ENCODE results near the gene ZNF487. TPM values are rescaled to one million over a fixed set of nuclear protein-coding genes. Genes with fewer than 3 reads are reported as not detected.

The ZNF487 gene
- total and polyA plus RNA-seq, 2 of the 13 experiments (the other 11 are each of a cell fraction or from before 2014, with no cell fraction given): 7.4 to 8.8 TPM

- TF ChIP-seq IRF1 (CRISPR knock-in tag; IDR thresholded peaks at IDR 0.05; ENCODE audit: low read depth) (0 out of 2 replicates have a peak, but pooled peaks have one; percentile 56), ZC3H13 (CRISPR knock-in tag; IDR thresholded peaks at IDR 0.05) (peak; percentile 82; the same call in 1 of the 2 replicates), TERF1 (CRISPR knock-in tag; IDR thresholded peaks at IDR 0.05) (0 out of 2 replicates have a peak, but pooled peaks have one; percentile 61), TFE3 (CRISPR knock-in tag; IDR thresholded peaks at IDR 0.05) (no peak), TBL1XR1 (IDR thresholded peaks at IDR 0.05; ENCODE audit: borderline replicate concordance, low read length, partially characterized antibody) (no peak), TBX3 (IDR thresholded peaks at IDR 0.05; ENCODE audit: borderline replicate concordance) (peak; percentile 25; the same call in 1 of the 2 replicates), SALL1 (CRISPR knock-in tag; IDR thresholded peaks at IDR 0.05) (peak; percentile 90), HMGXB4 (CRISPR knock-in tag; IDR thresholded peaks at IDR 0.05; ENCODE audit: borderline replicate concordance in 1 of 2, low read depth in 1 of 2) (peak; percentile 71 to 95; a peak in 3 of 4 replicates), GMEB2 (CRISPR knock-in tag; IDR thresholded peaks at IDR 0.05; ENCODE audit: low read depth) (peak; percentile 34; the same call in 1 of the 2 replicates), MLLT10 (CRISPR knock-in tag; IDR thresholded peaks at IDR 0.05) (no peak), ZSCAN29 (CRISPR knock-in tag; conservative IDR thresholded peaks at IDR 0.05) (no peak), TAF15 (IDR thresholded peaks at IDR 0.05; ENCODE audit: low read depth, low read length, poor library complexity, severe bottlenecking) (no peak), MXD3 (CRISPR knock-in tag; IDR thresholded peaks at IDR 0.05) (peak; percentile 73; the same call in 1 of the 2 replicates), RXRA (CRISPR knock-in tag; IDR thresholded peaks at IDR 0.05) (no peak; the same call in none of the 2 replicates), CBFB (CRISPR knock-in tag; IDR thresholded peaks at IDR 0.05) (peak; percentile 79; the same call in 1 of the 2 replicates), ELF3 (CRISPR knock-in tag; IDR thresholded peaks at IDR 0.05) (peak; percentile 71; the same call in 1 of the 2 replicates), KLF6 (CRISPR knock-in tag; IDR thresholded peaks at IDR 0.05) (peak; percentile 91; the same call in 1 of the 2 replicates), MTERF4 (CRISPR knock-in tag; IDR thresholded peaks at IDR 0.05) (no peak; the same call in 1 of the 2 replicates), IRF2 (CRISPR knock-in tag; IDR thresholded peaks at IDR 0.05) (peak; percentile 47; the same call in 1 of the 2 replicates)
These were observed at the start of gene ZNF487 (continued) for GRCh38 chr10:43436291-43437140.

All from HepG2 (cell line).